A549 treated with AZD2906 at 1 μM for 4 hours (cell line): ENCODE data around the gene OLFM4. TPM values are rescaled to one million over a fixed set of nuclear protein-coding genes. Genes with fewer than 3 reads are reported as not detected.

Experiments
- total RNA-seq: library from RNA; stranded (reverse); fragments of 200-300 nt; extraction: Qiagen RNA extraction; gene quantifications from 5 replicates; pipeline ENCODE4 v1.2.3, GENCODE V29; 2022

OLFM4 gene, protein sequence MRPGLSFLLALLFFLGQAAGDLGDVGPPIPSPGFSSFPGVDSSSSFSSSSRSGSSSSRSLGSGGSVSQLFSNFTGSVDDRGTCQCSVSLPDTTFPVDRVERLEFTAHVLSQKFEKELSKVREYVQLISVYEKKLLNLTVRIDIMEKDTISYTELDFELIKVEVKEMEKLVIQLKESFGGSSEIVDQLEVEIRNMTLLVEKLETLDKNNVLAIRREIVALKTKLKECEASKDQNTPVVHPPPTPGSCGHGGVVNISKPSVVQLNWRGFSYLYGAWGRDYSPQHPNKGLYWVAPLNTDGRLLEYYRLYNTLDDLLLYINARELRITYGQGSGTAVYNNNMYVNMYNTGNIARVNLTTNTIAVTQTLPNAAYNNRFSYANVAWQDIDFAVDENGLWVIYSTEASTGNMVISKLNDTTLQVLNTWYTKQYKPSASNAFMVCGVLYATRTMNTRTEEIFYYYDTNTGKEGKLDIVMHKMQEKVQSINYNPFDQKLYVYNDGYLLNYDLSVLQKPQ
- 0.02 TPM in 1 of 5 replicates, not detected in the others for total RNA-seq

DNA sequence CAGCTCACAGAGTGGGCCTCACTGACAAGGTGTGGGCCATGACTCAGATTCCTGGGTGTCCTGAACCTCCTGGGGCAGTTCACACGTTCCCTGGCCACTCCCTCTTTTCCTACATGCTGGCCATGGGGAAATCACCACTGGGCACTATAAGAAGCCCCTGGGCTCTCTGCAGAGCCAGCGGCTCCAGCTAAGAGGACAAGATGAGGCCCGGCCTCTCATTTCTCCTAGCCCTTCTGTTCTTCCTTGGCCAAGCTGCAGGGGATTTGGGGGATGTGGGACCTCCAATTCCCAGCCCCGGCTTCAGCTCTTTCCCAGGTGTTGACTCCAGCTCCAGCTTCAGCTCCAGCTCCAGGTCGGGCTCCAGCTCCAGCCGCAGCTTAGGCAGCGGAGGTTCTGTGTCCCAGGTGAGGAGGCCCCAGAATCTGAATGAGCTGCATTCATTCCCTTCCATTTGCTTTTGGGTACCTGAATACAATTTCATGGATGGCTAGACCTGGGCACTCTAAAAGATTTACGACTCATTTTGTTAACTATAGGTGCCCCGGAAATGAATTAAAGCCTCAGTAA is at the start of gene OLFM4:
Gene OLFM4, plus strand, starts transcription at position 177 of the 567 bp plus-strand sequence. Its CDS starts 24 bp downstream, at position 201.

Other genes starting within 250 kb of the OLFM4 start
- gene PCDH8, start 180.2 kb upstream of the OLFM4 start, total RNA-seq, result not detected in 5 replicates